H9 (cell line): ENCODE results near the gene PROM1. TPM values are rescaled to one million over a fixed set of nuclear protein-coding genes. Genes with fewer than 3 reads are reported as not detected.
A peak's percentile ranks its signal among the peaks of the same experiment; 100 is the strongest.

ENCODE experiments used
- DNase-seq: peaks from one replicate; pipeline ENCODE4 v3.0.0-alpha.2; 2017
- H2AFZ ChIP-seq: one replicate; pipeline ENCODE4 v1.6.1; 2013; ENCODE audit warnings: mild to moderate bottlenecking, low read length, control low read depth, moderate library complexity
- H2AK5ac ChIP-seq: 2 replicates; pipeline ENCODE4 v1.6.1; 2013; ENCODE audit warnings: low read length, control low read depth, mixed read lengths; ENCODE audit not compliant: insufficient read length
- H2BK120ac ChIP-seq: one replicate; pipeline ENCODE4 v1.6.1; 2013; ENCODE audit warnings: low read depth, mild to moderate bottlenecking, low read length, control low read depth, inconsistent platforms; ENCODE audit not compliant: poor library complexity, severe bottlenecking
- H2BK12ac ChIP-seq: 2 replicates; pipeline ENCODE4 v1.6.1; 2013; ENCODE audit warnings: low read length, control low read depth, mixed read lengths, low read depth; ENCODE audit not compliant: insufficient read length
- H2BK15ac ChIP-seq: 2 replicates; pipeline ENCODE4 v1.6.1; 2013; ENCODE audit warnings: low read depth, low read length, control low read depth
- H2BK20ac ChIP-seq: one replicate; pipeline ENCODE4 v1.6.1; 2013; ENCODE audit warnings: low read depth, mild to moderate bottlenecking, low read length, control low read depth, inconsistent platforms; ENCODE audit not compliant: poor library complexity, severe bottlenecking
- H2BK5ac ChIP-seq: 2 replicates; pipeline ENCODE4 v1.6.1; 2013; ENCODE audit warnings: low read length, control low read depth, mixed read lengths; ENCODE audit not compliant: insufficient read length
- H3K14ac ChIP-seq: 2 replicates; pipeline ENCODE4 v1.6.1; 2013; ENCODE audit warnings: low read length, control low read depth; ENCODE audit not compliant: insufficient read depth
- H3K18ac ChIP-seq: 2 replicates; pipeline ENCODE4 v1.6.1; 2013; ENCODE audit warnings: low read depth, mild to moderate bottlenecking, mixed read lengths, low read length, control low read depth; ENCODE audit not compliant: insufficient read length
- H3K23ac ChIP-seq: 2 replicates; pipeline ENCODE4 v1.6.1; 2013; ENCODE audit warnings: low read length, control low read depth, mixed read lengths, low read depth; ENCODE audit not compliant: insufficient read length
- H3K23me2 ChIP-seq: 2 replicates; pipeline ENCODE4 v1.6.1; 2013; ENCODE audit warnings: low read depth, mild to moderate bottlenecking, mixed read lengths, low read length, control low read depth; ENCODE audit not compliant: insufficient read length, poor library complexity, severe bottlenecking
- H3K27ac ChIP-seq: 2 replicates; pipeline ENCODE4 v1.5.1; 2013; ENCODE audit warnings: low read length, control low read depth, mixed read lengths, low read depth; ENCODE audit not compliant: insufficient read length
- H3K27me3 ChIP-seq: 2 replicates; pipeline ENCODE4 v1.6.1; 2013; ENCODE audit warnings: low read length, control low read depth, inconsistent platforms; ENCODE audit not compliant: insufficient read depth
- H3K4ac ChIP-seq: 2 replicates; pipeline ENCODE4 v1.6.1; 2013; ENCODE audit warnings: low read depth, mild to moderate bottlenecking, control low read depth, inconsistent platforms, low read length, moderate library complexity
- H3K4me1 ChIP-seq: 2 replicates; pipeline ENCODE4 v1.6.1; 2013; ENCODE audit warnings: low read length, control low read depth, inconsistent platforms; ENCODE audit not compliant: insufficient read depth
- H3K4me2 ChIP-seq: 2 replicates; pipeline ENCODE4 v1.6.1; 2013; ENCODE audit warnings: low read length, control low read depth, mixed read lengths; ENCODE audit not compliant: insufficient read length, insufficient read depth
- H3K56ac ChIP-seq: 2 replicates; pipeline ENCODE4 v1.6.1; 2013; ENCODE audit warnings: low read depth, mild to moderate bottlenecking, mixed read lengths, low read length, control low read depth; ENCODE audit not compliant: insufficient read length
- H3K79me1 ChIP-seq: 2 replicates; pipeline ENCODE4 v1.6.1; 2013; ENCODE audit warnings: low read depth, mild to moderate bottlenecking, moderate library complexity, low read length, control low read depth, inconsistent platforms; ENCODE audit not compliant: insufficient read depth, poor library complexity, severe bottlenecking
- H3K79me2 ChIP-seq: 2 replicates; pipeline ENCODE4 v1.6.1; 2013; ENCODE audit warnings: low read length, control low read depth, inconsistent platforms; ENCODE audit not compliant: insufficient read depth
- H3K9ac ChIP-seq: 2 replicates; pipeline ENCODE4 v1.6.1; 2013; ENCODE audit warnings: low read length, control low read depth, mixed read lengths; ENCODE audit not compliant: insufficient read length; ENCODE audit errors: extremely low read depth
- H3K9me3 ChIP-seq: one replicate; pipeline ENCODE4 v1.6.1; 2013; ENCODE audit warnings: low read depth, low read length, inconsistent platforms; ENCODE audit not compliant: control insufficient read depth
- H3T11ph ChIP-seq: one replicate; pipeline ENCODE4 v1.6.1; 2013; ENCODE audit warnings: mild to moderate bottlenecking, low read length, control low read depth, inconsistent platforms
- H4K20me1 ChIP-seq: one replicate; pipeline ENCODE4 v1.6.1; 2013; ENCODE audit not compliant: control insufficient read depth, insufficient read length, insufficient read depth
- H4K5ac ChIP-seq: 2 replicates; pipeline ENCODE4 v1.6.1; 2013; ENCODE audit warnings: low read depth, mild to moderate bottlenecking, mixed read lengths, low read length, control low read depth; ENCODE audit not compliant: insufficient read length
- H4K8ac ChIP-seq: replicated peaks from 2 replicates; pipeline ENCODE4 v1.6.1; 2013; ENCODE audit warnings: low read length, control low read depth, mixed read lengths, low read depth; ENCODE audit not compliant: insufficient read length
- H4K91ac ChIP-seq: 2 replicates; pipeline ENCODE4 v1.6.1; 2013; ENCODE audit warnings: low read depth, mild to moderate bottlenecking, moderate library complexity, mixed read lengths, low read length, control low read depth; ENCODE audit not compliant: insufficient read length
- H3K27ac Mint-ChIP-seq, 3 experiments: 2 replicates in 2 of 3; 3 replicates in 1 of 3; pipeline ENCODE4 v1.8.0; 2020 to 2021; ENCODE audit warnings: mixed read lengths in 3 of 3, mild to moderate bottlenecking in 1 of 3, moderate library complexity in 1 of 3
- H3K27me3 Mint-ChIP-seq: 2 replicates; pipeline ENCODE4 v1.8.0; 2021; ENCODE audit warnings: low read depth, mild to moderate bottlenecking, moderate library complexity, mixed read lengths
- H3K36me3 Mint-ChIP-seq, 3 experiments: 2 replicates in 2 of 3; 3 replicates in 1 of 3; pipeline ENCODE4 v1.8.0; 2020 to 2021; ENCODE audit warnings: low read depth in 3 of 3, mixed read lengths in 3 of 3; ENCODE audit not compliant: insufficient read depth in 1 of 3
- H3K4me1 Mint-ChIP-seq, 2 experiments: 2 replicates each; pipeline ENCODE4 v1.8.0; 2020; ENCODE audit warnings: mixed read lengths in 2 of 2
- H3K4me3 Mint-ChIP-seq, 2 experiments: 2 replicates in 1 of 2; 3 replicates in 1 of 2; pipeline ENCODE4 v1.8.0; 2020 to 2021; ENCODE audit warnings: mild to moderate bottlenecking in 2 of 2, mixed read lengths in 2 of 2, moderate library complexity in 1 of 2
- H3K9me3 Mint-ChIP-seq, 2 experiments: 2 replicates in 1 of 2; 3 replicates in 1 of 2; pipeline ENCODE4 v1.8.0; 2020; ENCODE audit warnings: mild to moderate bottlenecking in 2 of 2, mixed read lengths in 2 of 2, moderate library complexity in 1 of 2
- CTCF ChIP-seq: fragments of 200-600 bp; sonication (generic); conservative IDR thresholded peaks from 3 replicates; pipeline ENCODE4 v1.8.0; 2021; ENCODE audit warnings: antibody characterized with exemption, mild to moderate bottlenecking
- WGBS: extraction: QIAGEN DNeasy Blood & Tissue Kit; methylation state at CpG from one replicate; pipeline ENCODE4 v1.1.7; 2013; ENCODE audit warnings: missing lambda C conversion rate, low lambda C conversion rate, mixed read lengths; ENCODE audit not compliant: insufficient read length; ENCODE audit errors: extremely low coverage; 5-methylcytosine and 5-hydroxymethylcytosine counted together
- total RNA-seq: library from RNA; stranded (reverse); gene quantifications from 2 replicates; pipeline ENCODE4 v1.2.1, GENCODE V29; 2021

Gene PROM1
- total RNA-seq, 1 experiment from 2014 or later = 98.3 TPM

- H3K9ac ChIP-seq = no peak within 1 kb of the TSS
Measured at GRCh38 chr4:15938640-15939039, 145.2 kb downstream of the PROM1 start, which contains the start of gene FGFBP1. FGFBP1 (minus strand) TSS chr4:15938740; CDS start chr4:15936632, 2,108 bp downstream.

More at GRCh38 chr4:15938640-15939039, 145.2 kb downstream of the PROM1 start, which contains the start of gene FGFBP1:
- no peak within 1 kb of the TSS for H4K91ac ChIP-seq
- H3K18ac ChIP-seq = no peak within 1 kb of the TSS
- no peak within 1 kb of the TSS for H3K4me2 ChIP-seq
- no peak within 1 kb of the TSS for H4K5ac ChIP-seq
- H3K79me2 ChIP-seq = no peaks in the 10 kb centered on the region
- H3K27ac ChIP-seq = no peak within 1 kb of the TSS
- no peak within 1 kb of the TSS for H2BK15ac ChIP-seq
- H2BK5ac ChIP-seq = no peak within 1 kb of the TSS
- no peak within 1 kb of the TSS for H3K4ac ChIP-seq
- no peak for TF ChIP-seq CTCF
- H3K23me2 ChIP-seq = no peaks in the 10 kb centered on the region
- no peak within 1 kb of the TSS for H2AK5ac ChIP-seq
- no peaks in the 10 kb centered on the region for H3K9me3 ChIP-seq
- H3K27ac Mint-ChIP-seq = peak within 1 kb of the TSS in 1 of 3 experiments; percentile 49; a peak in 1 of 7 replicates
- H3K4me3 Mint-ChIP-seq = no peak within 1 kb of the TSS
- no peak within 1 kb of the TSS for H3T11ph ChIP-seq
- no peaks in the 10 kb centered on the region; the same call in 1 of the 2 replicates for H3K4me1 ChIP-seq
- H3K56ac ChIP-seq = no peak within 1 kb of the TSS
- no peaks in the 10 kb centered on the region; the same call in 1 of the 2 replicates for H3K27me3 Mint-ChIP-seq
- H2BK120ac ChIP-seq = no peak within 1 kb of the TSS
- DNase-seq = no peak
- H3K9me3 Mint-ChIP-seq = no peaks in the 10 kb centered on the region
- WGBS = no CpG with 5 or more reads among the region's 4 CpGs
- no peak within 1 kb of the TSS for H4K8ac ChIP-seq
- H4K20me1 ChIP-seq = no peaks in the 10 kb centered on the region
- peaks cover 7% of the 10 kb centered on the region in 2 experiments for H3K4me1 Mint-ChIP-seq
- no peak within 1 kb of the TSS for H2BK12ac ChIP-seq
- no peaks in the 10 kb centered on the region for H3K27me3 ChIP-seq
- H3K36me3 Mint-ChIP-seq = no peaks in the 10 kb centered on the region
- H3K79me1 ChIP-seq = no peaks in the 10 kb centered on the region
- H3K14ac ChIP-seq = no peak within 1 kb of the TSS
- H2BK20ac ChIP-seq = no peak within 1 kb of the TSS
- H3K23ac ChIP-seq = no peak within 1 kb of the TSS
- H2AFZ ChIP-seq = no peak within 1 kb of the TSS
